Measurements from ENCODE around the gene VAT1.
"Not testable (repeated sequence)": the region's sequence is repeated elsewhere in the genome, so short reads cannot be mapped to it uniquely, and the experiment has no call there.

DNA sequence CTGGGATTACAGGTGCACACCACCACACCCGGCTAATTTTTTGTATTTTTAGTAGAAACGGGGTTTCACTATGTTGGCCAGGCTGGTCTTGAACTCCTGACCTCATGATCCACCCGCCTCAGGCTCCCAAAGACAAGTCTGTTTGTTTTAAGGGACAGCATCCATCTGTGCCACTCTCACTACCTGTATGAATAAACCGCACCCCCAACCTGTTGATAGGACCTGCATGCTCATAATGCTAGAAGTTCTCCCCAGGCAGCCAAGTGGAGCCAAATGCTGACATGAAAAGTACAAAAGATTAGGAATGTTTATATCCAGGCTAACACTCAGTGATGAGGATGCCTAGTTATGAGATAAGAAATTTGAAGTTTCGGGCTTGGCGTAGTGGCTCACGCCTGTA, 30.8 kb upstream of the VAT1 start:
- TF ChIP-seq, protein P1, sequence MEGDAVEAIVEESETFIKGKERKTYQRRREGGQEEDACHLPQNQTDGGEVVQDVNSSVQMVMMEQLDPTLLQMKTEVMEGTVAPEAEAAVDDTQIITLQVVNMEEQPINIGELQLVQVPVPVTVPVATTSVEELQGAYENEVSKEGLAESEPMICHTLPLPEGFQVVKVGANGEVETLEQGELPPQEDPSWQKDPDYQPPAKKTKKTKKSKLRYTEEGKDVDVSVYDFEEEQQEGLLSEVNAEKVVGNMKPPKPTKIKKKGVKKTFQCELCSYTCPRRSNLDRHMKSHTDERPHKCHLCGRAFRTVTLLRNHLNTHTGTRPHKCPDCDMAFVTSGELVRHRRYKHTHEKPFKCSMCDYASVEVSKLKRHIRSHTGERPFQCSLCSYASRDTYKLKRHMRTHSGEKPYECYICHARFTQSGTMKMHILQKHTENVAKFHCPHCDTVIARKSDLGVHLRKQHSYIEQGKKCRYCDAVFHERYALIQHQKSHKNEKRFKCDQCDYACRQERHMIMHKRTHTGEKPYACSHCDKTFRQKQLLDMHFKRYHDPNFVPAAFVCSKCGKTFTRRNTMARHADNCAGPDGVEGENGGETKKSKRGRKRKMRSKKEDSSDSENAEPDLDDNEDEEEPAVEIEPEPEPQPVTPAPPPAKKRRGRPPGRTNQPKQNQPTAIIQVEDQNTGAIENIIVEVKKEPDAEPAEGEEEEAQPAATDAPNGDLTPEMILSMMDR (IDR thresholded peaks at IDR 0.05): not testable (repeated sequence)
- not testable (repeated sequence) for TF ChIP-seq POLR2A, EP300 (IDR thresholded peaks at IDR 0.05)

Data from tibial nerve (tissue), 4 donors.